Activated T-cell treated with anti-CD3 and anti-CD28 coated beads, Interleukin-2, amount 50 U/mL, for 4 hours (primary cell): ENCODE measurements around the gene TCIRG1. TPM values are rescaled to one million over a fixed set of nuclear protein-coding genes. Genes with fewer than 3 reads are reported as not detected.
A peak's percentile ranks its signal among the peaks of the same experiment; 100 is the strongest.
"Not testable (repeated sequence)": the region's sequence is repeated elsewhere in the genome, so short reads cannot be mapped to it uniquely, and the experiment has no call there.

Source experiments
- ATAC-seq, 2 donors: fragments of 200-7000 bp; cut with Tn5 transposase; one replicate each; pipeline ENCODE4 v1.10.0; 2021
- DNase-seq: peaks from one replicate; pipeline ENCODE4 v3.0.0-alpha.2; 2020
- H3K27me3 Mint-ChIP-seq: one replicate; pipeline ENCODE4 v1.8.0; 2021; ENCODE audit warnings: low read depth, mixed read lengths
- H3K36me3 Mint-ChIP-seq: one replicate; pipeline ENCODE4 v1.8.0; 2022; ENCODE audit warnings: mixed read lengths; ENCODE audit not compliant: insufficient read depth
- H3K4me1 Mint-ChIP-seq: one replicate; pipeline ENCODE4 v1.8.0; 2021; ENCODE audit warnings: low read depth, mixed read lengths
- H3K4me3 Mint-ChIP-seq: one replicate; pipeline ENCODE4 v1.8.0; 2021; ENCODE audit warnings: mild to moderate bottlenecking, moderate library complexity, mixed read lengths
- H3K9me3 Mint-ChIP-seq: one replicate; pipeline ENCODE4 v1.8.0; 2021; ENCODE audit warnings: mixed read lengths
- total RNA-seq, 3 donors: library from RNA; stranded (reverse); gene quantifications; one replicate each; pipeline ENCODE4 v1.2.1, GENCODE V29; 2021

TCIRG1 gene
- total RNA-seq, 3 donors from 2014 or later = 87.0 to 109 (median 101) TPM

GRCh38 chr11:68089679-68090078, 50.9 kb downstream of the TCIRG1 start:
- Mint-ChIP-seq H3K27me3 (no peaks in the 10 kb centered on the region), H3K9me3 (no peaks in the 10 kb centered on the region), H3K4me3 (no peak overlapping the region), H3K36me3 (no peaks in the 10 kb centered on the region), H3K4me1 (peaks cover 3% of the 10 kb centered on the region)
- DNase-seq = no peak
- no peak for ATAC-seq

- Mint-ChIP-seq H3K9me3 (no peaks in the 10 kb centered on the region), H3K36me3 (no peaks in the 10 kb centered on the region), H3K4me1 (peaks cover 3% of the 10 kb centered on the region), H3K27me3 (no peaks in the 10 kb centered on the region), H3K4me3 (no peak overlapping the region)
- DNase-seq (no peak), ATAC-seq (no peak)
Observed at GRCh38 chr11:68090287-68090686, 51.5 kb downstream of the TCIRG1 start.

GRCh38 chr11:68090706-68091105, 51.9 kb downstream of the TCIRG1 start:
- Mint-ChIP-seq H3K4me3 (no peak overlapping the region), H3K36me3 (no peaks in the 10 kb centered on the region), H3K4me1 (peaks cover 3% of the 10 kb centered on the region), H3K27me3 (no peaks in the 10 kb centered on the region), H3K9me3 (no peaks in the 10 kb centered on the region)
- DNase-seq = no peak
- ATAC-seq = no peak

GRCh38 chr11:68092411-68092810, 53.6 kb downstream of the TCIRG1 start:
- Mint-ChIP-seq H3K36me3 (no peaks in the 10 kb centered on the region), H3K4me3 (no peak overlapping the region), H3K9me3 (no peaks in the 10 kb centered on the region), H3K4me1 (peaks cover 3% of the 10 kb centered on the region), H3K27me3 (no peaks in the 10 kb centered on the region)
- no peak for ATAC-seq
- no peak for DNase-seq

- not testable (repeated sequence) for H3K27me3 Mint-ChIP-seq, H3K9me3 Mint-ChIP-seq, DNase-seq, H3K4me3 Mint-ChIP-seq, ATAC-seq, H3K36me3 Mint-ChIP-seq, H3K4me1 Mint-ChIP-seq
Observed at GRCh38 chr11:68092946-68093345, 54.1 kb downstream of the TCIRG1 start.

- DNase-seq = no peak
- peaks cover 3% of the 10 kb centered on the region for H3K4me1 Mint-ChIP-seq
- no peaks in the 10 kb centered on the region for H3K27me3 Mint-ChIP-seq
- H3K36me3 Mint-ChIP-seq = no peaks in the 10 kb centered on the region
- no peak for ATAC-seq
- no peaks in the 10 kb centered on the region for H3K9me3 Mint-ChIP-seq
- no peak overlapping the region for H3K4me3 Mint-ChIP-seq
Observed at GRCh38 chr11:68093565-68093964, 54.7 kb downstream of the TCIRG1 start.

GRCh38 chr11:68096962-68097361, 58.1 kb downstream of the TCIRG1 start:
- H3K4me3 Mint-ChIP-seq = no peak overlapping the region
- H3K36me3 Mint-ChIP-seq = no peaks in the 10 kb centered on the region
- H3K4me1 Mint-ChIP-seq = peaks cover 16% of the 10 kb centered on the region
- no peak for ATAC-seq
- DNase-seq = no peak
- no peaks in the 10 kb centered on the region for H3K27me3 Mint-ChIP-seq
- no peaks in the 10 kb centered on the region for H3K9me3 Mint-ChIP-seq

- DNase-seq (no peak), ATAC-seq (no peak)
- Mint-ChIP-seq H3K4me1 (peaks cover 16% of the 10 kb centered on the region), H3K9me3 (no peaks in the 10 kb centered on the region), H3K27me3 (no peaks in the 10 kb centered on the region), H3K4me3 (no peak overlapping the region), H3K36me3 (no peaks in the 10 kb centered on the region)
Observed at GRCh38 chr11:68099057-68099456, 60.2 kb downstream of the TCIRG1 start.

DNA sequence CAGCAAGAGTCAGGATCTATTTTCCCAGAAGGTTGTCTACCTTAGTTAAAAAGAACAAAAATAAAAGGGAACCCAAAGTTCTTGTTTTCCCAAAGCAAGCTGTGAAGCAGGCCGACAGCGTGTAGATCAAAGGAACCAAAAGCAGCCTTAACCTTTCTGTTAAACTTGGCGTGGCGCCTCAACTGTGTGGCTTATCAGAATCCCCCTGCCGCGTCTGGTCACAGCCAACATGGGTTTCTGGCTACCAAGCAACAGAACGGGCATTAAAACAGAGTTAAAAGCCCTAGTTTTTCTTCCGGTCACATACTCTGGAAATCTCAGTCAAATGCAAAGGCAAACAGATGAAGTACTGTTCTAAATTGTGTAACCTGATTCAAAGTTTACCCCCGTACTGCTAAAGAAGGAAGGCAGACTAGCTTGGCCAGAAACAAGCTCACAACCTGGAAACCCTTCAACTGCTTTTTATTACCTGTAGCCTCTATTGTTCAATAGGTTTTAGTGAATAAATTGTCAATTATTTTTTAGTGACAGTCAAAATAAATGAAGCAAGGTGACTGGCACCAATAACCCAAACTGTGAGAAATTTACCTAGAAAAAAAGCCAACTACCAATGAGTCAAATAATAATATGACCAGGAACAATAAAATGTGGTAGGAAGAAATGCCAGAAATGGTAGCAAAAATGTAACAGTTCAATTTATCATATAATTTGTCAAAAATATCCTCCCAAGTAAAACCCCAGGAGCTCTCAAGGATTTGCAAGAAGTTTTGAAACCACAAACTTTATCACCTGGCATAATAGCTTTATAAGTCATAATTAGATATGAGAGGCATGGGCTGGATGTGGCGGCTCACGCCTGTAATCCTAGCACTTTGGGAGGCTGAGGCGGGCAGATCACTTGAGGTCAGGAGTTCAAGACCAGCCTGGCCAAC, 60.9 kb downstream of the TCIRG1 start:
- peak overlapping the region; percentile 50 for H3K4me3 Mint-ChIP-seq
- no peaks in the 10 kb centered on the region for H3K27me3 Mint-ChIP-seq
- ATAC-seq = peak; percentile 55 to 73

More for the DNA sequence above, 60.9 kb downstream of the TCIRG1 start:
- Mint-ChIP-seq H3K4me1 (peaks cover 16% of the 10 kb centered on the region), H3K9me3 (no peaks in the 10 kb centered on the region), H3K36me3 (no peaks in the 10 kb centered on the region)
- DNase-seq = peak; percentile 18

Other genes with a start within 250 kb of the TCIRG1 start
- 10 to 100 TPM; 12.8 to 15.6 (median 14.1) TPM for gene UNC93B1, start 34.9 kb upstream of the TCIRG1 start, total RNA-seq
- under 1 TPM in 2 of 3 donors, not detected in 1; 0.08 to 0.15 TPM for gene ALDH3B1, start 28.7 kb upstream of the TCIRG1 start, total RNA-seq
- 100 to 1,000 TPM; 157 to 173 (median 159) TPM for gene NDUFS8, start 8.3 kb upstream of the TCIRG1 start, total RNA-seq
- 10 to 100 TPM; 15.1 to 20.2 (median 18.9) TPM for gene CHKA, start 82.4 kb downstream of the TCIRG1 start, total RNA-seq
- 10 to 100 TPM; 23.5 to 30.0 (median 25.7) TPM for gene KMT5B, start 174.3 kb downstream of the TCIRG1 start, total RNA-seq
- 10 to 100 TPM; 46.8 to 49.2 (median 47.3) TPM for gene C11orf24, start 232.9 kb downstream of the TCIRG1 start, total RNA-seq